OCI-LY7 (cell line): Measurements from ENCODE around the gene GOLGA5. TPM values are rescaled to one million over a fixed set of nuclear protein-coding genes. Genes with fewer than 3 reads are reported as not detected.

Experiments used
- BruUV-seq: library from RNA; stranded (reverse); fragments of 400-500 nt; replicated peaks from 2 replicates; lab custom pipeline; 2021; lab: Mats Ljungman, UMichigan
- CTCF ChIA-PET: fragments of 300-600 bp; sonication (Branson Sonifier 250); formaldehyde crosslinking; loops from one replicate; lab custom pipeline; 2022; ENCODE audit warnings: antibody characterized with exemption; ENCODE audit not compliant: unreplicated experiment; lab: Charles Lee
- POLR2A ChIA-PET: fragments of 300-600 bp; sonication (Branson Sonifier 250); formaldehyde crosslinking; loops from one replicate; lab custom pipeline; 2022; ENCODE audit warnings: antibody characterized with exemption; lab: Charles Lee
- DNase-seq: peaks from one replicate; pipeline ENCODE4 v3.0.0-alpha.2; 2015; ENCODE audit warnings: low spot score
- H2AFZ ChIP-seq: fragments of 200-600 bp; sonication (generic), shearing (Covaris generic); 2 replicates; pipeline ENCODE4 v1.6.1; 2014; ENCODE audit warnings: mild to moderate bottlenecking, antibody characterized with exemption, low read length, moderate library complexity
- H3K27ac ChIP-seq: fragments of 200-600 bp; sonication (generic); 2 replicates; pipeline ENCODE4 v1.5.1; 2014; ENCODE audit warnings: mixed run types, low read depth, mild to moderate bottlenecking, moderate library complexity, low read length, inconsistent platforms; ENCODE audit not compliant: poor library complexity, severe bottlenecking
- H3K36me3 ChIP-seq: fragments of 200-600 bp; sonication (generic); 2 replicates; pipeline ENCODE4 v1.6.1; 2014; ENCODE audit warnings: mild to moderate bottlenecking, antibody characterized with exemption, low read length, moderate library complexity, mixed read lengths; ENCODE audit not compliant: insufficient read depth
- H3K4me1 ChIP-seq: fragments of 200-600 bp; sonication (generic); 2 replicates; pipeline ENCODE4 v1.5.1; 2014; ENCODE audit warnings: mild to moderate bottlenecking, low read length; ENCODE audit not compliant: insufficient read depth, poor library complexity, severe bottlenecking
- H3K4me2 ChIP-seq: fragments of 200-600 bp; sonication (generic); 2 replicates; pipeline ENCODE4 v1.6.1; 2014; ENCODE audit warnings: mild to moderate bottlenecking, low read length
- H3K4me3 ChIP-seq: fragments of 200-600 bp; sonication (generic); 2 replicates; pipeline ENCODE4 v1.5.1; 2014; ENCODE audit warnings: mild to moderate bottlenecking, low read depth, low read length; ENCODE audit not compliant: poor library complexity, severe bottlenecking
- H3K79me2 ChIP-seq: fragments of 200-600 bp; sonication (generic); 2 replicates; pipeline ENCODE4 v1.6.1; 2016; ENCODE audit warnings: low read depth, mild to moderate bottlenecking, low read length, moderate library complexity, mixed read lengths; ENCODE audit not compliant: insufficient read depth
- H3K9me2 ChIP-seq: fragments of 200-600 bp; sonication (generic); 2 replicates; pipeline ENCODE4 v1.6.1; 2016; ENCODE audit warnings: mild to moderate bottlenecking, low read length, mixed read lengths; ENCODE audit not compliant: insufficient read depth
- H3K9me3 ChIP-seq: fragments of 200-600 bp; sonication (generic); 2 replicates; pipeline ENCODE4 v1.6.1; 2014; ENCODE audit warnings: mild to moderate bottlenecking, mixed run types, low read length, mixed read lengths
- H4K20me1 ChIP-seq: fragments of 200-600 bp; sonication (generic); 2 replicates; pipeline ENCODE4 v1.6.1; 2014; ENCODE audit warnings: mild to moderate bottlenecking, antibody characterized with exemption, low read length, moderate library complexity, mixed read lengths; ENCODE audit not compliant: insufficient read depth
- EZH2phosphoT487 ChIP-seq: fragments of 200-600 bp; sonication (generic); IDR thresholded peaks from 2 replicates; pipeline ENCODE4 v1.6.1; 2018; ENCODE audit warnings: low read depth, borderline replicate concordance, mild to moderate bottlenecking, mixed run types, antibody characterized with exemption, low read length, moderate library complexity, mixed read lengths
- intact Hi-C: fragments of 100-400 bp; cut with micrococcal nuclease; formaldehyde crosslinking; loops from one replicate; pipeline ENCODE4 v1.10.0; 2022; ENCODE audit not compliant: unreplicated experiment
- total RNA-seq, 2 experiments: library from RNA; depleted of rRNA in 1 of 2; stranded (reverse); fragments of >200 nt in 1 of 2; shearing (Covaris generic) in 1 of 2; gene quantifications; 2 replicates each; pipeline ENCODE4 v1.2.3, GENCODE V29; 2014 to 2022
- TF ChIP-seq, protein P1 (sequence below): fragments of 200-600 bp; sonication (generic); conservative IDR thresholded peaks from 2 replicates; pipeline ENCODE4 v1.5.1; 2014; ENCODE audit warnings: mild to moderate bottlenecking, antibody characterized with exemption, low read length, moderate library complexity, mixed read lengths

Gene GOLGA5
- total RNA-seq, 2 experiments from 2014 or later: 13.3 to 19.8 TPM

- BruUV-seq: no TSS peak
- Histone ChIP-seq H3K4me2 (no peak overlapping the region), H3K4me1 (no peaks in the 10 kb centered on the region), H3K9me2 (no peaks in the 10 kb centered on the region), H4K20me1 (no peaks in the 10 kb centered on the region), H3K27ac (no peak overlapping the region), H3K4me3 (no peak overlapping the region), H3K79me2 (no peaks in the 10 kb centered on the region), H3K36me3 (no peaks in the 10 kb centered on the region), H2AFZ (no peak overlapping the region), H3K9me3 (no peaks in the 10 kb centered on the region)
- POLR2A ChIA-PET: no interaction called here
- TF ChIP-seq EZH2phosphoT487: no peak
- TF ChIP-seq, protein P1, sequence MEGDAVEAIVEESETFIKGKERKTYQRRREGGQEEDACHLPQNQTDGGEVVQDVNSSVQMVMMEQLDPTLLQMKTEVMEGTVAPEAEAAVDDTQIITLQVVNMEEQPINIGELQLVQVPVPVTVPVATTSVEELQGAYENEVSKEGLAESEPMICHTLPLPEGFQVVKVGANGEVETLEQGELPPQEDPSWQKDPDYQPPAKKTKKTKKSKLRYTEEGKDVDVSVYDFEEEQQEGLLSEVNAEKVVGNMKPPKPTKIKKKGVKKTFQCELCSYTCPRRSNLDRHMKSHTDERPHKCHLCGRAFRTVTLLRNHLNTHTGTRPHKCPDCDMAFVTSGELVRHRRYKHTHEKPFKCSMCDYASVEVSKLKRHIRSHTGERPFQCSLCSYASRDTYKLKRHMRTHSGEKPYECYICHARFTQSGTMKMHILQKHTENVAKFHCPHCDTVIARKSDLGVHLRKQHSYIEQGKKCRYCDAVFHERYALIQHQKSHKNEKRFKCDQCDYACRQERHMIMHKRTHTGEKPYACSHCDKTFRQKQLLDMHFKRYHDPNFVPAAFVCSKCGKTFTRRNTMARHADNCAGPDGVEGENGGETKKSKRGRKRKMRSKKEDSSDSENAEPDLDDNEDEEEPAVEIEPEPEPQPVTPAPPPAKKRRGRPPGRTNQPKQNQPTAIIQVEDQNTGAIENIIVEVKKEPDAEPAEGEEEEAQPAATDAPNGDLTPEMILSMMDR: no peak
- intact Hi-C loops: no loop called here
- CTCF ChIA-PET: no interaction called here
- DNase-seq: no peak
These were observed 89.0 kb downstream of the GOLGA5 start for GRCh38 chr14:92883066-92883465.

DNA sequence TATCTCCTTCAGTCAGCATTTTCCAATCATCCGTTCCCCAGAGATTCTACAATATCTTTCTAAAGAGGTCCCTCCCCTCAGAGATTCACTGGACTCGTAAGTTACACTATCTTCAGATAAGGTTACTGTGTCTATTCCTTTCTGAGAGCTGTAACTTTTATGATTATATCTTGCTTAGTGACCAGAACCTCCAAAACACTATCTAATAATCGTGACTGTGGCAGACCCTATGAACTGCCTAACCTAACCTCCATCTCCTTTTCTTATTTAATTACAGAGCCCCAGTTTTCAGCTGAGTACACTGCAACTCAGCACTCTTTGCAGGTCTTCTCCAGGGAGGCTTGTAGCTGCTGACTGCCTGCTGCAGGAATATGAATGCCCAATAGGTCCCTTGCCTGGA lies 90.3 kb downstream of the GOLGA5 start:
- intact Hi-C loops: no loop called here
- Histone ChIP-seq H3K4me3 (no peak overlapping the region), H4K20me1 (no peaks in the 10 kb centered on the region), H3K4me1 (no peaks in the 10 kb centered on the region), H3K4me2 (no peak overlapping the region), H3K9me3 (no peaks in the 10 kb centered on the region), H3K27ac (no peak overlapping the region), H3K79me2 (no peaks in the 10 kb centered on the region), H3K36me3 (no peaks in the 10 kb centered on the region), H3K9me2 (no peaks in the 10 kb centered on the region), H2AFZ (no peak overlapping the region)
- no TSS peak for BruUV-seq
- no peak for TF ChIP-seq EZH2phosphoT487
- TF ChIP-seq, protein P1: no peak
- ChIA-PET POLR2A (no interaction called here), CTCF (no interaction called here)
- no peak for DNase-seq

GRCh38 chr14:92885279-92886061 lies 91.4 kb downstream of the GOLGA5 start:
- Histone ChIP-seq H4K20me1 (no peaks in the 10 kb centered on the region), H3K9me2 (no peaks in the 10 kb centered on the region), H3K79me2 (no peaks in the 10 kb centered on the region), H3K36me3 (no peaks in the 10 kb centered on the region), H3K27ac (no peak overlapping the region), H2AFZ (no peak overlapping the region), H3K4me3 (no peak overlapping the region), H3K9me3 (no peaks in the 10 kb centered on the region), H3K4me2 (no peak overlapping the region), H3K4me1 (no peaks in the 10 kb centered on the region)
- ChIA-PET CTCF (no interaction called here), POLR2A (no interaction called here)
- BruUV-seq: no TSS peak
- TF ChIP-seq, protein P1: no peak
- TF ChIP-seq EZH2phosphoT487: no peak
- DNase-seq: no peak
- intact Hi-C loops: no loop called here
